H54 (cell line): ENCODE data around the gene NKD1.

Experiments
- DNase-seq: peaks from one replicate; pipeline ENCODE4 v3.0.0; 2011; ENCODE audit warnings: low spot score, mixed read lengths; ENCODE audit not compliant: insufficient read length
- FAIRE-seq: peaks from 3 replicates; lab custom pipeline; 2011; peaks lifted over from hg19 to GRCh38; lab: Jason Lieb, UNC
- POLR2A ChIP-seq: IDR thresholded peaks from 2 replicates; pipeline ENCODE4 v1.6.1; 2011; ENCODE audit warnings: low read depth, mild to moderate bottlenecking, low read length

The NKD1 gene

GRCh38 chr16:50668368-50669008, 120.3 kb downstream of the NKD1 start:
- no peak for TF ChIP-seq POLR2A
- FAIRE-seq = no peak

GRCh38 chr16:50669741-50670140, 121.5 kb downstream of the NKD1 start:
- no peak for TF ChIP-seq POLR2A
- no peak for FAIRE-seq

More at GRCh38 chr16:50668368-50669008, 120.3 kb downstream of the NKD1 start:
- no peak for DNase-seq

GRCh38 chr16:50670476-50670875, 122.3 kb downstream of the NKD1 start:
- no peak for TF ChIP-seq POLR2A
- no peak for DNase-seq
- FAIRE-seq = no peak

More at GRCh38 chr16:50669741-50670140, 121.5 kb downstream of the NKD1 start:
- no peak for DNase-seq

GRCh38 chr16:50671644-50672260, 123.6 kb downstream of the NKD1 start:
- no peak for TF ChIP-seq POLR2A
- no peak for FAIRE-seq
- peak; percentile 53 for DNase-seq

- no peak for FAIRE-seq
- DNase-seq = no peak
- no peak for TF ChIP-seq POLR2A
Observed at GRCh38 chr16:50673496-50674275, 125.5 kb downstream of the NKD1 start.

GRCh38 chr16:50674831-50675230, 126.6 kb downstream of the NKD1 start:
- FAIRE-seq (no peak), DNase-seq (no peak)
- no peak for TF ChIP-seq POLR2A

- FAIRE-seq (no peak), DNase-seq (no peak)
- no peak for TF ChIP-seq POLR2A
Observed at GRCh38 chr16:50675686-50676610, 127.8 kb downstream of the NKD1 start.

- TF ChIP-seq POLR2A = no peak
- FAIRE-seq = no peak
- DNase-seq = no peak
Observed at GRCh38 chr16:50676684-50677225, 128.6 kb downstream of the NKD1 start.

GRCh38 chr16:50677351-50677750, 129.2 kb downstream of the NKD1 start:
- no peak for DNase-seq
- FAIRE-seq = no peak
- TF ChIP-seq POLR2A = no peak

- DNase-seq (no peak), FAIRE-seq (no peak)
- TF ChIP-seq POLR2A = no peak
Observed at GRCh38 chr16:50678531-50678930, 130.3 kb downstream of the NKD1 start.

- no peak for DNase-seq
- no peak for FAIRE-seq
- no peak for TF ChIP-seq POLR2A
Observed at GRCh38 chr16:50679266-50679665, 131.1 kb downstream of the NKD1 start.

- DNase-seq (no peak), FAIRE-seq (no peak)
- no peak for TF ChIP-seq POLR2A
Observed at GRCh38 chr16:50679676-50680555, 131.7 kb downstream of the NKD1 start.
